ENCODE results near the gene PPARD.

GRCh38 chr6:35398526-35398925, 56.2 kb downstream of the PPARD start:
- TF ChIP-seq CTCF (IDR thresholded peaks at IDR 0.05) (no peak), POLR2A (IDR thresholded peaks at IDR 0.05) (no peak)
